GM19238 (cell line): ENCODE data around the gene ZFYVE26.
"Not testable (repeated sequence)": the region's sequence is repeated elsewhere in the genome, so short reads cannot be mapped to it uniquely, and the experiment has no call there.

Experiments used
- DNase-seq: peaks from one replicate; pipeline ENCODE4 v3.0.0; 2011; ENCODE audit warnings: low spot score; ENCODE audit not compliant: insufficient read length

ZFYVE26 gene

DNA sequence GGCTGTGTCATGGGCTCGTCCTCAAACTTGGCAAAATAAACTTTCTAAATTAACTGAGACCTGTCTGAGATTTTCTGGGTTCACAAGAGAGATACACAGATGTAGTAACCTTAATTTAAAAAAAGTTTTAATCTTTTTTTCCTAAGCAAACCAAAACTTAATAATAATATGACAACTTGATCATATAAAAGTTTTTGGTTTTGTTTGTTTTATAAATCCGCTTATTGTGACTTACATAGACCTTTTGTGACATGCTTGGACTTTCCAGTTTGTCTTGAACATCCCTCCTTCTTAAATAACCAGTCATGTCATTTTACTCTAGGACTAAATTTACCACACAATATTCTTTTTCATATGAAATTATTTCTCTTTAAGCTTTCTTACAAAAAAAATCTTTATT is 106.2 kb downstream of the ZFYVE26 start:
- DNase-seq = no peak

DNA sequence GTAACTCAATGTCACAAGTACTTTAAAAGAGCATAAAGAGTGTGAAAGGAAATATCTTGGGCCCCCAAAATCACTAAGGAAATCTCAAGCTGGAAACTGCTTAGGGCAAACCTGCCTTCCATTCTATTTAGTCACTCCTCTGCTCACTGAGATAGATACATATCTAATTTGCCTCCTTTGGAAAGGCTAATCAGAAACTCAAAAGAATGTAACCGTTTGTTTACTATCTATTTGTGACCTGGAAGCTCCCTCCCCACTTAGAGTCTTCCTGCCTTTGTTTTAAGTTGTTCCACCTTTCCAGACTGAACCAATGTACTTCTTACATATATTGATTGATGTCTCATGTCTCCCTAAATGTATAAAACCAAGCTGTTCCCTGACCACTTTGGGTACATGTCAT is 106.6 kb downstream of the ZFYVE26 start:
- not testable (repeated sequence) for DNase-seq

DNA sequence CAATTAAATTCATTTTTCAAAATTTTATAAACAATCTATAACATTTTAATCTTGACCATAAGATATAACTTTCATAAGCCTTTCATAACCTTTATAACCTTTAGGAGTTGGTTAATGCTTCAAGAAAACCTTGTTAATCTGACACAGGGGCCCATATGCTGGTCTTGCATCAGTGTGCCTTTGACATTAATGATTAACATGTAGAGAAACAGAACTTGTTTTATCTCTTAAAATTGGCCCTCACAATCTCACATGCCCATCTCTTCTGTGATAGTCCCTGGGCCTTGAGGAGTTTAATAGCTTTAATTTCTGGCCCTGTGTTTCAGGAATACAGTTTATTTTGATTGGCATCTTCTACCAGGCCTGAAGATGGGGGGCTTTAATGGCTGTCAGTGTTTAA is 107.0 kb downstream of the ZFYVE26 start:
- DNase-seq = not testable (repeated sequence)

DNA sequence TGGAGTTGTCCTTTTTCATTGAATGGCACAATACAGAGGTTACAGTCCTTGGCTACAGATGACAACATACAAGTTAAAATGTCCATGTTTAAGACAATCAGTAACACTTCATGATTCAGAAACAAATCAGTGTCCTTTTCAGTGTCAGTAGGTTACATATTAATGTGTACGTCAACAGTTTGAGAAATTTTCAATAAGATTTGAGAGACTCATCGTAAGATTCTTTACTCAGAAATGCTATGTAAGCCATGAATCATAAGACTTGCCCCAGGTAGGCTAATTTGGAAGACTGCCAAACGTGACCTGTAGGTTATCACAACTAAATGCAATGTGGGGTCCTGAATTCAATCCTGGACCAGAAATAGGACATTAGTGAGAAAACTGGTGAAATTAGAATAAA is 111.2 kb downstream of the ZFYVE26 start:
- DNase-seq = no peak

DNA sequence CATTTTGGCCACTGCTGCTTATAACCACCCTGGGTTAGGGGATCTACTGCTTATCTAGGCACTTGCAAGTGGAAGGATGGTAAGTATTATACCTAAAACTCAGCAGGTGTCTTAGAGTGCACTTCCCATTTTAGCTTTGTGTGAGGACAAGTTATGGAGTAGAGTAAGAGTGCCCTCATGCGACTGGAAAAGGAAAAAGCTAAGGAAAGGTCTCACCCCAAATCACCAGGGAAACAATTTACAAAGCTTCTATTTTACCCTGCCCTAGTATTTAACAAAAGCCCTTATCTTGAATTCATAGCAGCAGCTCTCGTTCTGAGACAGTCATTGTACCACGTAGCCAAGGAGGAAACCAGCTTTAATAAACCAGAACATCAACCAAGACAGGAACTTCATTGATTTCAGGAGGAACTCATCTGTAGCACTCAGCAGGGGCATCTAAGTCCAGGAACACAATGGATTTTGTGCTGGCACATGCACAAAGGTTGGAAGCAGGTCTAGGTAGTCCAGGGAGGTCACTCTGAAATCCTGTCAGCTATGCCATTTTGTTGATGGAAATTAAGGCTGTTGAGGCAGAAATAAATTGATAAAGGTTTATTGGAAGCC is 111.8 kb downstream of the ZFYVE26 start:
- peak; percentile 37 for DNase-seq

DNA sequence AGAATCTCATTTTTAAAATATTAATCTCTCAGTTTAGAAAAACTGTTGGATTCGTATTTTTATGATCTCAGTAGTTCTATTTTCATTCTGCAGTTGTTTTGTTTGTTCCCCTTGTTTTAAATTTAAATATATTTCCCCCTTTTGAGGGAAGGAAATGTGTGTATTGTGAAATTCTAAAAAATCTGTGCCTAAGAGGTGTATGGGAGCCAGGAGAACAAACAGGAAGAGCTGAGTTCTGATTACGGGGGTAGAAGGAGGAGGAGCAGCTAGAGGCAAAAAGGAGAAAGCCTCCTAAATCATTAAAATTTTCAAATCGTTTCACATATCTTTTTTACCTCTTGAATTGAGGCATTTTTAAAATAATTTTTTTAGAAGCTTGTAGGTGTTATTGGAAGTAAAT is 112.4 kb downstream of the ZFYVE26 start:
- DNase-seq = no peak

DNA sequence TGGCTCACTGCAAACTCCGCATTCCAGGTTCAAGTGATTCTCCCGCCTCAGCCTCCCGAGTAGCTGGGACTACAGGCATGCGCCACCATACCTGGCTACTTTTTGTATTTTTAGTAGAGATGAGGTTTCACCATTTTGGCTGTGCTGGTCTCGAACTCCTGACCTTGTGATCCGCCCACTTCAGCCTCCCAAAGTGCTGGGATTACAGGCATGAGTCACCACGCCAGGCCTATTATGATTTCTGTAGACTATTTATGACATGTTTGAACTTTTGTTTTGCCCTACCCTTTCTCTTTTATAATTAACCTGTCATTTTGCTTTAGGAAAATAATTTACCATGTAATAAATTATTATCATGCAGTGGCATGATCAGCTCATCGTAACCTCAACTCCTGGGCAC is 114.9 kb downstream of the ZFYVE26 start, which contains the start of gene RDH12:
RDH12 (plus strand) TSS at position 395 of the 400 bp plus-strand sequence. CDS start 20,757 bp downstream, outside the sequence.
- DNase-seq = not testable (repeated sequence)

DNA sequence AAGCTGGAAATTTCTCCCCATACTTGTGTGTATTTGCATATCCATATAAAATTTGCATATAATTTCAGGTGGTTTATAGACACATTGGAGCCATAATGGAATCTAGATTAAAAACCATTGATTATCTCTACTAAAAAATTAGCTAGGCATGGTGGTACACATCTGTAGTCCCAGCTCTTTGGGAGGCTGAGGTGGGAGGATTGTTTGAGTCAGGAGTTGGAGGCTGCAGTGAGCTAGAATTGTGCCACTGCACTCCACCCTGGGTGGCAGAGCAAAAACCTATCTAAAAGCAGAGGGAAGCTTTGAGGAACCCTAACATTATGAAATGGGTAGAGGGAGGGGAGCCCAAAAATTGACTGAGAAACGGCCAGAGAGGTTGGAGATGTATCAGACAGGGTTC is 118.2 kb downstream of the ZFYVE26 start:
- no peak for DNase-seq

DNA sequence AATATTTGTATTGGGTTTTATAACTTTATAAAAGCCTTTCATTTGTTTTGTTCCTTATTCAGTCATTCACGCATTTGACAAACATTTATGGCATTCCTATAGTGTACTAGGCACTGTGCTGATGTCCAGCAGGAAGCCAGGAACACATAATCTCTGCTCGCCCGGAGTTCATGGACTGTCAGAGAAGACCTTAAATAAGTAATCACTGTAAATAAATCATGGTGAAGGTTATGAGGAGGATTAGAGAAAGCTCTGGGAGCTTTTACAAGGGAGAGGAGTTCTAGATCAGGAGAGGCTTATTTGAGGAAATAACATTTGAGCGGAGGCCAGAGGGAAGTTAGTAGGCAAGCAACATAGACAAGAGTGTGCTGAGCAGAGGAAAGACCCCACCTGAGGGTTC is 119.4 kb downstream of the ZFYVE26 start:
- no peak for DNase-seq
